Caki2 (cell line): ENCODE results near the gene TAS2R60. TPM values are rescaled to one million over a fixed set of nuclear protein-coding genes. Genes with fewer than 3 reads are reported as not detected.
"Not testable (repeated sequence)": the region's sequence is repeated elsewhere in the genome, so short reads cannot be mapped to it uniquely, and the experiment has no call there.

Experiments used
- DNase-seq: peaks from one replicate; pipeline ENCODE4 v3.0.0-alpha.2; 2015; ENCODE audit warnings: low read depth
- in situ Hi-C: cut with HindIII; loops from 2 replicates; pipeline ENCODE4 v1.10.0; 2016; ENCODE audit warnings: low sequenced_read_pairs, low pct_unique_long_range_greater_than_20kb, mixed read lengths
- total RNA-seq: library from RNA; depleted of rRNA; stranded (reverse); fragments of >200 nt; shearing (Covaris generic); gene quantifications from 2 replicates; pipeline ENCODE4 v1.2.3, GENCODE V29; 2014; ENCODE audit warnings: low replicate concordance

The TAS2R60 gene
- total RNA-seq, 1 experiment from 2014 or later, result not detected

DNA sequence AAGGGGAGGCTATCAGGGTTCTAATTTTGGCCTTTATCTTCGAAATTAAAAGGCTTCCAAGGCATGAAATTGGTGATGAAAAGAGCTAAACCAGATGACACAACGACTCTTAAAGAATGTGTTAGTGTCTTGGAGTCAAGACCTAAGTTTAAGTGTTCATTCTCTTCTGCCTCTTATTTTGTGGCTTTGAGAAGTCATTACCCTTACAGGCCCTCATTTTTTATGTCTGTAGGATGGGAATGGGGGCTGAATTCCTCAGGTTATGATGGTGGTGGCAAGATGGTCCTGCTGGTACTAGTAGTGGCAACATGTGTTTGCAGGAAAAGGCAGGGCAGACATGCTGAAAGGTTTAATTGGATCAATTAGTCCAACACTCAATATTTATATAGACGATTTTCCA, 15.4 kb downstream of the TAS2R60 start:
- in situ Hi-C loops, result no loop called here
- DNase-seq, result no peak

DNA sequence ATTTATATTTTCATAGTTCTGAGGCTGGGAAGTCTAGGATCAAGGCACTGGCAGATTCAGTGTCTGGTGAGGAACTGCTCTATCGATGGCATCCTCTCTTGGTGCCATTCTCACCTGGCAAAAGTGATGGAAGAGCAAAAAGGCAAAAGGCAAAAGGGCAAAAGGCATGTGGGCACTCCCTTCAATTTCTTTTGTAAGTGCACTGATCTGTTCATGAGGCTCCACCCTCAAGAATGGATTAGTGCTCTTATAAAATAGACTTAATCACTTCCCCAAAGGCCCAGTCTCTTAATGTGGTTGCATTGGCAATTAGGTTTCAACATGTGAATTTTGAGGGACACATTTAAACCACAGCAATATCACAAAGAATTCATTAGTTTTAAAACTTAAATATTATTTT, 16.1 kb downstream of the TAS2R60 start:
- no peak for DNase-seq
- in situ Hi-C loops, result no loop called here

DNA sequence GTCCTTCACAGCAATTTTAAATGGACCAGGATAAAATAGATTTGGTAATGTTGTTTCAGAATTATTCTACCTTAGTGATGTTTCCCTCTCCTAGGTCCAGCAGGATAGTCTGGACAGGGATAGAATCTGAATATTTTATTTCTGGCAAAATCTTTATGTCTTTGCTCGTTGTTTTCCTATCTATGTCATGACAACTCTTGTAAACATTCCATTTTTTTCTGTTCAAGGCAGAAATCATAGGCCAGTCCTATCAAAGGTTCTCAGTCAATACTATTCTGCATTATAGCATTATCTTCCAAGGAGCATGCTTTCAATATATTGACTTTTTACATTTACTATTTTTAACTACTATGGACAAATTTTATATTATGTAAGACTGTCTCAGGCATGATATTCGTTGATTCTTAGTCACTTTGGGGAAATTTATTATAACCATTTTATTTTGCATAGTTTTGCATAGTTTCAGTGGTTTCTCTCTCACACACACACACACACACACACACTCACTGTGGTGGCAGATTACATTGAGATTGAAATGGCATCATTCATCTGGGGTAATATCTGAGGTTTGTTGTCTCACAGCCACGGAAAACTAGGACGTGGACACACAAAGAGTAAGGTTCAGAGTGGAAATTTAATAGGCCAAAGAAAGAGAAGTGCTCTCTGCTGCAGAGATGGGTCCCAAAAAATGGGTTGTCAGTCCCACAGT, 17.2 kb downstream of the TAS2R60 start:
- in situ Hi-C loops, result no loop called here
- no peak for DNase-seq

DNA sequence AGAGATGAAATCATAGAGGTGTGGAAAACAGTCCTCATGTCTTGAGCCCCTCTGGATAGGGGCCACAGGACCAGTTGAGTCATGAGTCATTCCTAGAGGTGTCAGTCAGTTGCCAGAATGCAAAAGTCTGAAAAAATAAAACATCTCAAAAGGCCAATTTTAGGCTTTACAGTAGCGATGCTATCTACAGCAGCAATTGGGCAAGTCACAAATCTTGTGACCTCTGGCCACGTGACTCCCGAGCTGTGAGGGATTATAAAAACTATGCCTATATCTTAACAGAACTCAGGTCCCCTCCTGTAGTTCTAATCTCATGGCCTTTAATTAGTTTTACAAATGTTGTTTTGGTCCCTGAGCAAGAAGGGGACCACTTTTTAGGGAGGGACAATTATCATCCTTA, 18.8 kb downstream of the TAS2R60 start:
- in situ Hi-C loops, result no loop called here
- DNase-seq, result no peak

DNA sequence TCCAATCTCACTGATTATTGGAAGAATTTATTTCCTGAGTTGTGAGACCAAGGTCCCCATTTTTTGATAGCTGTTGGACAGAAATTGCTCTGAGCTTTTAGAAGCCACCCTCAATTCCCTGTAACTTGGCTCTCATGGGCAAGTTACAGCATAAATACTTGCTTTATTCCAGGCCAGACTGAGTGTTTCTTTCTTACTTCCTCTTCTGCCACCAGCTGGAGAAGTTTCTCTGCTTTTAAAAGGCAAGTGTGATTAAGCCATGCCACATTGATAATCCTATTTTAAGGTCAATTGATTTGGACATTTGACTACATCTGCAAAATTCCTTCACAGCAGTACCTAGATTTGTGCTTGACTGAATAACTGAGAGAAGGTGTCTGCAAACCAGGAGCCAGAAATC, 20.3 kb downstream of the TAS2R60 start:
- in situ Hi-C loops, result no loop called here
- no peak for DNase-seq

DNA sequence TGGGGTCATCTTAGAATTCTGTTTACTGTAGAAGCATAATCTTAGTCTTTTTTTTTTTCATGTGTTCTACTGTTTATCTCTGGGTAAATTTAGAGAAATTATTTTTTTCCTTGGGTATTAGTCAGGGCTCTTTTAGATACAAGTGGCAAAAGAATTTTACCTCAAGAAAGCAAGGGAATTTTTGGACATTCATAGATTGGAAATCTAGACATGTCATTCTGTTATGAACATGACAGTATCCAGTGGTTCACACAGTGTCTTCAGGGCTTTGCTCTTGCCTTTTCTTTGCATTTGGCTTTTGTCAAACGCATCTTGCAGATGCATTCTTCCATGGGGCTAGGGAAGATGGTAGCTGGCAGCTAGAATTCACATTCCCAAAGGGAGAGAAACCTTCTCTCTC, 20.7 kb downstream of the TAS2R60 start:
- in situ Hi-C loops, result no loop called here
- no peak for DNase-seq

DNA sequence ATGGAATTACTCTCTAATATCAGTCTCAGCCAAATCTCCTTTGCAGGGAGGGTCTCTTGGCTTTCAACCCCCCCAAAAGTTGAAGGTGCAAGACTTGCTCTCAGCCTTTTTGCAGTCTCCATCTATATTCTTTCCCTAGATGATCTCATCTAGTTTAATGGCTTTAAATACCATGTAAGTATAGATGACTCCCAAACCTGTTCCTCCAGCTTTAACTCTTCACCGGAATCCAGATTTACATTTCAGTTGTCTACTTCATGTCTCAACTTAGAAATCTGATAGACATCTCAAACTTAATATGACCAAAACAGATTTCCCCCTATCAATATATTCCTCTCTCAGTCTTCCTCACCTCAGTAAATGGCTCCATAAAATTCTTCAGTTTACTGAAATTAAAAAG, 24.5 kb downstream of the TAS2R60 start:
- no peak for DNase-seq
- in situ Hi-C loops, result no loop called here

DNA sequence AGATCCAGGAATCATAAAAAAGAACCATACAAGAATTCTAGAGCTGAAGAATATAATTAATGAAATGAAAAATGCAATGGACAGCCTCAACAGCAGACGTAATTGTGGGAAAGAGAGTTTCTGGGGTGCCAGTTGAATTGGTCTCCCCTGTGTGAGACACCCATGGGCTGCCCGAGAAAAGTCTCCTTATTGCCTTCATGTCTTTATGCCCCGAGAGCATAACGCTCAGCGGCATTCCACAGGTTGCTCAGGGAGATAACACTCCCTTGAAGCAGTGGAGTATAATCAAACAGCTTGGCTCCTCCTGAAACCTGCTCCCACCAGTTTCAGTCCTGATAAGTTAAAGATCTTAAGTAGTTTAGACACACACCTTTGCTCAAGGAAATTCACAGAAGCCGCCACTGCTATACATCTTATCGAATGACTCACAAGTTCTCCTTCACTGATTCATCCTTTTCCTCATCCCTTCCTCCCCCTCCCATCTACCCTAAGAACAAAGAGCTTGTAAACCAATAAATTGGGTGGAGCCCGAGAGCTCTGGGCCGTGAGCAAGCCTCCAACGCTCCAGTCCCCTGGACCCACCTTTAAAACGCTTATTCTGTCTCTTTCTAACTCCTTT, 28.9 kb downstream of the TAS2R60 start:
- DNase-seq, result peak; percentile 18
- in situ Hi-C loops, result not testable (repeated sequence)

DNA sequence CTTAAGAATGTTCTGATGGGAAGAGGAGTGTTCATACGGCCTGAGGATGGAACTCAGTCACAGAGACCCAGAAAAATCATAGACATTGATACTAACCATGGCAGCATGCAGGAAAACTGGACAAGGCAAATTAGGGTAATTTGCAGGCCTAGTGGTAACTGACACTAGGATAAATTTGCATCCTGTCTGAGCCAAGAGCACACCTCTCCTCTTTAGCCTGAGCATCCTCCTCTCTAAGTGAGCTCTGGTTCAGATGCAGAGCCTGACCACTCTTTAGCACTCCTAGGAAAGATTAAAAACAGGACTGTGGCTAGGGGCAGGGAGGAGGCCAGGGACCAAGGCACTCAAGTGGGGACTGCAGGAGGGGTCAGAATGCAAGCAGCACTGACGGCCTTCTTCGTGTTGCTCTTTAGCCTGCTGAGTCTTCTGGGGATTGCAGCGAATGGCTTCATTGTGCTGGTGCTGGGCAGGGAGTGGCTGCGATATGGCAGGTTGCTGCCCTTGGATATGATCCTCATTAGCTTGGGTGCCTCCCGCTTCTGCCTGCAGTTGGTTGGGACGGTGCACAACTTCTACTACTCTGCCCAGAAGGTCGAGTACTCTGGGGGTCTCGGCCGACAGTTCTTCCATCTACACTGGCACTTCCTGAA, 34.4 kb downstream of the TAS2R60 start, which contains the start of gene TAS2R41:
TSS of gene TAS2R41 (plus strand) at position 373 of the 650 bp plus-strand sequence. CDS start at position 373, 0 bp downstream.
- no peak for DNase-seq
- in situ Hi-C loops, result no loop called here

DNA sequence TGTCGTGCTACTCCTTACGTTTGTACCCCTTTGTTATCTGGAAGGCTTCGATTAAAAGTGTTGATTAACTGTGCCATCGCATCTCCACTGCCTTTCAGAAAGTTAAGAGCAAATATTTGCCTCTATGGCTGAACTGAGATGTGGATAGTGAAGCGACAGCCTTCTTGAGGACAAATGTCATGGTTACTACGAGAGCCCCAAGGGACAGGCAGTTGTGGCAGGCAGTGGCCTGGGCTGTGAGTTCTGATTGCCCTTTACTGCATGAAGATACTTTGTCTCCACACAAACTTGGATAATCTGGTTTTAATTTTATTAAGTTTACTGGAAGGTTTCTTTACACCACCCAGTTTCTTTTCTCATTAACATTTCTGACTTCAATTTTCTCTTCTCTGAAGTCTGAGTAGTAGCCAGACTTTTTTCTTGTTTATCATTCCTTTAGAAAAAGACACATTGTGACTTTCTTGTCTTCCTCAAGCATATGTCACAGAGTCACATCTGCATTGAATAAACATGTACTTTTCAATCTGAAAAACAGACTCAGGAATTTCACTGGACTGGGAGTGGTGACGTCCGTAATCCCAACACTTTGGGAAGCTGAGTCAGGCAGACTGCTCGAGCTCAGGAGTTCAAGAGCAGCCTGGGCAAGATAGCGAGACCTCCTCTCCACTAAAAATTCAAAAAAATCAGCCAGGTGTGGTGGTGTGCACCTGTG, 36.0 kb downstream of the TAS2R60 start:
- in situ Hi-C loops, result no loop called here
- no peak for DNase-seq

DNA sequence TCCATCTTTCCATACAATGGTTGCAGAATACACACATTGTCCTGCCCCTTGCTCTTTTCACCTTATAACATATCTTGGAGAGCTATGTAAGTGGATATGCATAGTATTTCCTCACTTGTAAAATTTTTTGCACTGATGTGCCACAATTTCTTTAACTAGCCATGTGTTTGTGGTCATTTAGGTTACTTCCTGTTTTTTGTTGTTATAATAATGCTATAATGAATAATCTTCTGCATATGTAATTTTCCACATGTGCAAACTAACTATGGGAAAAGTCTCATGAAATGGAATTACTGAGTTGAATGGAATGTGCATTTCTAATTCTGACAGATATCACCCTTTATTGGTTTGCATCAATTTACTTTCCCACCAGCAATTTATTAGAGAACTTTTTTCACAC, 37.2 kb downstream of the TAS2R60 start:
- DNase-seq, result no peak
- in situ Hi-C loops, result no loop called here

DNA sequence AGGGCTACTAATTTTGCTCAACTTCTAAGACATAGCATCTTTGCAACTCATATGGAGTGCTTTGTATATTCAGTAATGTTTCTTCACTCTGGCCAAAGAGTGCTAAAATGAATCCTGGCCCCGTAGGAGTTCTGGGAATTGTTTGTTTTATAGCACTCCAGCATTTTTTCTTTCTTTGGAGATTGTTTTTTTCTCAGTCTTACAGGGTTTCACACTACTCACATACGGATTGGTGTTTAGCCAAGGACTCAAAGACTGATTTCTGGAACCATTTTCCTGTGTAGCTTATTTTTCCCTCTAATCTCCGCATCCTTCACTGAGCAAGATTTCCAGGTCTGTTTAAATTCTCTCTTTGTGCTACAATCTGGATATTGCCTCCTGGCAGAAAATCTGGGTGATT, 40.9 kb downstream of the TAS2R60 start:
- in situ Hi-C loops, result no loop called here
- DNase-seq, result no peak

DNA sequence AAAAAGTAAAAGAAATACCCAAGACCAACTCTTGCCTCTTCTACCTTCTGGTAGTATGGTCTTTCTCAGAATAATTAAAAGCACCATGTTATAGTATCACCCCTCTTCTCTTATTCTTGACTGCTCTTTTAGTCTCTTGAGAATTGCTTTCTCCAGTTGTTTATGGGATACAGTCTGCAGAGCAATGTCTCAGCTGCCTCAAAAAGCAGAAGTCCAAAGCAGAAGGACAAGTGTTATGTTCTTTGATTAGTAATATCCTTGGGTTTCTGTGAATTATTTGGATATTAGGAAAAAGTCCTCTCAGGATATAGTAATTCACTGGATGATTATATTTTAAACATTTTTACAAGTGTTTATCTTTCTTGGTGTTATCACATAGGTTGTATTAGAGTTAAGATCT, 41.8 kb downstream of the TAS2R60 start:
- in situ Hi-C loops, result no loop called here

DNA sequence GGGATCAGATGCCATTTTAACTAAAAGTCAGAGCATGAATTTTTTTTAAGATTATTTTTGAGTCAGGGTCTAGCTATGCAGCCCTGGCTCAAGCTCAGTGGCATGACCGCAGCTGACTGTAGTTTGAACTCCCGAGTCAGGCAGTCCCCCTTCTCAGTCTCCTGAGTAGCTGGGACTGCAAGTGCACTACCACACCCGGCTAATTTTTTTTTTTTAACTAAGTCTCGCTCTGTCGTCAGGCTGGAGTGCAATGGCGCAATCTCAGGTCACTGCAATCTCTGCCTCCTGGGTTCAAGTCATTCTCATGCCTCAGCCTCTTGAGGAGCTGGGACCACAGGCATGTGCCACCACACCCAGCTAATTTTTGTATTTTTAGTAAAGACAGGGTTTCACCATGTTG, 42.2 kb downstream of the TAS2R60 start:
- in situ Hi-C loops, result no loop called here
- DNase-seq, result no peak

More for the DNA sequence above, 41.8 kb downstream of the TAS2R60 start:
- no peak for DNase-seq

DNA sequence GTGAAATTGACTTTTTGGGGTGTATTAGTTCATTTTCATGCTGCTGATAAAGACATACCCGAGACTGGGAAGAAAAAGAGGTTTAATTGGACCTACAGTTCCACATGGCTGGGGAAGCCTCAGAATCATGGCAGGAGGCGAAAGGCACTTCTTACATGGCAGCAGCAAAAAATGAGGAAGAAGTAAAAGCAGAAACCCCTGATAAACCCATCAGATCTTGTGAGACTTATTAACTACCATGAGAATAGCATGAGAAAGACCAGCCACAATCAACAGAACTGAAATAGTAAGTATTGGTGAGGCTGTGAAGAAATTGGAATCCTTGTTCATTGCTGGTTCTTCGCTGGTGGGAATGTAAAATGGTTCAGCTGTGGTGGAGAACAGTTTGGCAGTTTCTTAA, 43.0 kb downstream of the TAS2R60 start:
- in situ Hi-C loops, DNase-seq: not testable (repeated sequence)

DNA sequence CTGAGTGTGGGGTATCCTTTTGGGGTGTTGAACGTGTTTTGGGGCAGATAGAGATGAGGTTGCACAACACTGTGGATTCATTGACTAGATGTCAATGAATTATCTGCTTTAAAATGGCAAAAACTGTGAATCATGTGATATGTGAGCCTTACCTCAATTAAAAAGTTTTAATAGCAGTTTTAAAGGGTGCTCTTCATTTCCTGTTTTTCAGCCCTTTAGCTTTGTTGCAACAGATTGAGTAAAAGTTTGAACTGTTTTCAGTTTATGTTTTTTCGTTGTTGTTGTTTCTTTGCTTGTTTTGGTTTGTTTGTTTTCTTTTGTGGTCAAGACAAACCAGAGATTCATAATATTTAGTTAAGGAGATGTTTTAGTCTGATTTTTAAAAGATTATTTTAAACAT, 43.8 kb downstream of the TAS2R60 start:
- in situ Hi-C loops, result no loop called here
- DNase-seq, result no peak

DNA sequence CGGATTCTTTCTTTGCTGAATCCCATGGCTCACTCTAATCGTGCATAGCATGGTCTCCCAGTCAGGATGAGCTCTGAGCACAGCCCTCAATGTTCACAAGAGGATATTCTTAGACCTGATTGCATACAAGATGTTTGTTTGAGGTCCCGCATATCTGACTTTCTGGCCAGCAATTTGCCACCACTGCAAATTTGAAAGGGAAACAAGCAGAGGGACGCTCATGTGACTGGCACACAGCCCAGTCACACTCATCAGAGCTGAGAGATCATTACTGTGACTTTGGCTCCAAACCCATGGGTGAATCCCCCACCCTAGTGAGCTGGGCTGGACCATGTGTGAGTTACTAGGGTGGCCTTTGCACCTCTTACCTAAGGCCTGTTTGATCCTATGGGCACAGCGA, 44.3 kb downstream of the TAS2R60 start:
- DNase-seq, result no peak
- in situ Hi-C loops, result no loop called here

DNA sequence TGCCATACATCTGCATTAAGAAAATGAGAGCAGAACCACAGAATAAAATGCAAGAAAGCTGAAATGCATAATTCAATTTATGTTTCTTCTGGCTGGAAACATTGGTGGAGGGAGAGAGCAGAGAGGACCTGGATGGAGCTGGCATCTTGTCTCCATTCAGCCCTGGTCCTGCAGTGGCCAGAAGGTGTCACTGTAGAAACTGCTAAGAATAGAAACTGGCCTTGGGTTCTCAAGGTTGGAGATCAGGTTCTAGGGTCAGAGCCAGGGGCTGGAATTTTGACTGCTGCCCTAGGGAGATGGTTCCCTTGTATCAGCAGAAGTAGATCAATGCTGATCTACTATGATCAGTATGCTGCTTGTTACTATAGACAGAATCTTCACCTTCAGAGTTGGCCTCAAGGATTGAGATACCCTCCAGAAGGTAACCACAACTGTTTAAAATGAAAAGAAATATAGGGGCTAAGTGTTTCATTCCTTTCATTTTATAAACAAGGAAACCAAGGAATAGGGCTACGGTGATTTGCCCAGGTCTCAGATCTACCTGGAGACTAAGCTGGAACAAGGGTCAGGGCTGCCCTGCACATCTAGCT, 47.6 kb downstream of the TAS2R60 start:
- DNase-seq, result no peak
- in situ Hi-C loops, result no loop called here

DNA sequence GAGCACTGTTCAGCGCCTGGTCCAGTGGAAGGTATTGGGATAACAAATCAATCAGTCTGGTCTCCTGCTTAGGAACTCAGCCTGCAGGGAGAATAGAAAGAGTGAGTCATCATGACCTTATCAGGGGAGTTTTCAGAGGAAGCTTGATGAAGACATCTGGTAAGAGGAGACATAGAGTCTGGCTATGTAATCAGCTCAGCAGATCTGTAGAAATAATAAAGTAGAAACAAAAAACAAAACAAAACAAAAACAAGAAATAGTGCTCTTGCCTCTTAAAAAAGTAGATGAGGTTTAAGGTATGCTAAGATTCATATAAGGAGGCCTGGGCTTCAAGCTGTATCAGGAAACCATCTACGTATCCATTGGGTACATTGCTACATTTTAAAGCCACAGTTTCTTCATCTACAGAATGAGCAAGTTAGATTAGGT, 48.8 kb downstream of the TAS2R60 start:
- in situ Hi-C loops, result no loop called here
- peak; percentile 7 for DNase-seq
